ENCODE measurements around the gene UNC13D.

The UNC13D gene

DNA sequence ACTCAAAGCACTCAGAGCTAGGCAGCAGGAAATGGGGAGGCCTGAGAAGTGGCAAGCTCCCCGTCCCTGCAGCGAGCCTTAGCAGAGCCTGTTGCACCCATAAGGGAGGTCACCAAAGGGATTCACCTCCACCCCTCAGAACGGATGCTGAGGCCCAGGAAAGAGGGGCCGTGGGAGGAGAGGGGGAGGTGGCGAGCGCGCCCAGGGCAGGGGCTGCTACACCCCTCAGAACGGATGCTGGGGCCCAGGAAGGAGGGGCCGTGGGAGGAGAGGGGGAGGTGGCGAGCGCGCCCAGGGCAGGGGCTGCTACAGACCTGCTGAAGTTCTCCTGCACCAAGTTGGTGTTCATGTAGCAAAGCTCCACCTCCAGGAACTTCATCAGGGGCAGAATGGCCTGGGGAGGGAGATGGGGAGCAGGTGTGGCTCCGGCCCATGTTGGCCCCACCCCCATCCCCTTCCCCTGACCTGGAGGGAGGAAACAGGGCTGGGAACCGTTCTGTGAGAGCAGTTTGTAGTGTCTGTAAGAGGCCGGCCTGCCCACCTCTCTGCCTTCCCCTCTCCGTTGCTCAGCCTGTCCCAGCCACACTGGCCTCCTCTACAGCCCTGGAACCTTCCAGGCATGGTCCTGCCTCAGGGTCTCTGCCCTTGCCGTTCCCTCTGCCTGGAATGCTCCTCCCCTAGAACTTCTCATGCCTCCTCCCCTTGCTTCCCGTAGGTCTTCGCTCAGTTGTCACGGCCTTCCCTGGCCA is 11.4 kb downstream of the UNC13D start:
- DNase-seq: no peak

- no peak for DNase-seq
Measured at GRCh38 chr17:75832164-75832651, 12.0 kb downstream of the UNC13D start.

- DNase-seq: no peak
Measured at GRCh38 chr17:75831032-75831571, 13.1 kb downstream of the UNC13D start.

DNA sequence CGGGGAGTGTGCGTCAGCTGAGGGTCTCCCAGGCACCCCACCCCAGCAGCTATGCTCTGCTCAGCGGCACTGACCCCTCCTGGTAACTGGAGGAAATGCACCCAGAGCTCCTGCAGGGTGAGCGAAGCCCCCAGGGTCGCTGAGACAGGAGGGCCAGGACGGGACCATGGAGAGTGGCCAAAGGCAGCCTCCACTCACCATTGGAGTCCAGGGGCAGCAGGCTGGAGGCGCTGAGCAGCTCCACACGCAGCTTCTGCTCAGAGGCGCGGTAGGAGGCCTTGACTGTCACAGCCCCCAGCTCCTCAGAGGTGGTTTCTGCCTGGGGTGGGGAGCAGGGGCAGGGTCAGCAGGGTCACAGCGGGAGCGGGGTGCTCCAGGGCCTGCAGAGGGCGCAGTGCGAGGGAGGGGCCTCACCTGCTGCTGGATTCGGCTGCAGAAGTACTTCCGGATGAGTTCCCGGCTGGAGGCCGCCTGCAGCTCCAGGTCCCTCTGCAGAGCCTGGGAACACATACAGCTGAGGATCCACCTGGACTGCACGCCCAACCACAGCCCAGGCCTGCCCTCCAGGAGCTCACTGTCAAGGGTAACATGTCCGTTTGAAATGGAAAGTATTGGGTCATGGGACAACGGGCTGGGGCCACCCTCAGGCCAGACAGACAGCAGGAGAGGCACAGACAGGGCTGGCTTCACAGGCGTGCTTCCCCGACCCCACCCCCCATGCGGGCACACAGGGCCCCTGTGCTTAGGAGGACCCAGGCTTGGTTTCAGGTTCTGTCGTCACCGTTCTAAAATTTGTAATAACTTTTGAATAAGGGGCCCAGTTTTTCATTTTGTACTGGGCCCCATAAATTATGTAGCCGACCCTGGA is 13.8 kb downstream of the UNC13D start:
- no peak for DNase-seq

- no peak for DNase-seq
Measured at GRCh38 chr17:75829747-75830146, 14.5 kb downstream of the UNC13D start.

DNA sequence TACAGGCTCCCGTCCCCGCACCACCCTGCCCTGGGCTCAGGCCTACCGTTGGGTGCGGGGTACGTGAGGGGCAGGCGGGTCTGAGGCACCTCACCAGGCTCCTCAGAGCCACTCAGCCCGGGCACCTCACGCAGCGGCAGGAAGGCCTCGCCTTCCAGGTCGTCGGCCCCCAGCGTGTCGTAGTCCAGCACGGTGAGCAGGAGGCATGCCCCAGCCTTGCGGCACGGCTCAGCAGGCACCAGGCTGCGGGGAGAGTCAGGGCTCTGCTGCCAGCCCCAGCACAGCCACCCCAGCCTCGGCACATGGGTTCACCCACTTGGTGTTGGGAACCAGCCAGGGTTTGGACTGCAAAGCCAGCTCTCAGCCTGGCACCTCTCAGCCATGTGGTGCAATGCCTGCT is 15.5 kb downstream of the UNC13D start:
- no peak for DNase-seq

GRCh38 chr17:75828076-75828400 is 16.2 kb downstream of the UNC13D start:
- DNase-seq: no peak

DNA sequence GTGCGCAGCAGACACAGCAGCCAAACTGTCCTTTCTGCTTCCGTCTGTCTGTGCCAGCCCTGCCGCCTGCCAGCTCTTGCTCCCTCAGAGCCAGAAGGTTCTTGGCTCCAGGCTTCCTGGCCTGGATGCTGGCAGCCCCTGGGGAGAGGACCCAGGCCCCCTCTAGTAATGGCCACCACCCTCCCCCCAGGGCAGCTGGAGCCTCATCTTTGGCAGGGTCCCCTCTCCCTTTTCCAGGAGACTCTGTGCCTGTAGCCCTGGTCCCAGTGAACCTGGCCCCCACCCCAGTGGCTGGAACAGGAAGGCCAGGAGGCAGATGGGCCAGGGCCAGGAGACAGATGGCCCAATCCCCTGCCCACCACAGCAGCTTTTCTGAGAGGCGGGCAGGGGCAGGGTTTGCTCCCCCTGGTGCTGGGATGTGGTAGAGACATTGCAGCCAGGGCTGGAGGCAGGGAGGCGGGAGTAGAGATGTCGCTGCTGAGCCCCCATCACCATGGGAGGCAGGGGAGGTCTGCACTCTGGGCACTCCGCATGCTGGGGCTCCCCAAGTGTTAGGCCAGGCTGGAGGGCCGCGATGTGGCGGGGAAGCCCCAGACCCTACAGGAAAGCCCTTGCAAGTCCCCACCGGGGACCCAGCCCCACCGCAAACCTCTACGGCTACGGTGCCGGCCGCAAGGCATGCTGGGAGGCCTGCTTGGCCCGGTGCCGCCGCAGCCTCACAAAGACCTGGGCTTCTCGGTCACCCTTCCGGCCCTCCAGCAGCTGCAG is 16.7 kb downstream of the UNC13D start:
- DNase-seq: no peak

- no peak for DNase-seq
Measured at GRCh38 chr17:75826561-75827307, 17.5 kb downstream of the UNC13D start.

DNA sequence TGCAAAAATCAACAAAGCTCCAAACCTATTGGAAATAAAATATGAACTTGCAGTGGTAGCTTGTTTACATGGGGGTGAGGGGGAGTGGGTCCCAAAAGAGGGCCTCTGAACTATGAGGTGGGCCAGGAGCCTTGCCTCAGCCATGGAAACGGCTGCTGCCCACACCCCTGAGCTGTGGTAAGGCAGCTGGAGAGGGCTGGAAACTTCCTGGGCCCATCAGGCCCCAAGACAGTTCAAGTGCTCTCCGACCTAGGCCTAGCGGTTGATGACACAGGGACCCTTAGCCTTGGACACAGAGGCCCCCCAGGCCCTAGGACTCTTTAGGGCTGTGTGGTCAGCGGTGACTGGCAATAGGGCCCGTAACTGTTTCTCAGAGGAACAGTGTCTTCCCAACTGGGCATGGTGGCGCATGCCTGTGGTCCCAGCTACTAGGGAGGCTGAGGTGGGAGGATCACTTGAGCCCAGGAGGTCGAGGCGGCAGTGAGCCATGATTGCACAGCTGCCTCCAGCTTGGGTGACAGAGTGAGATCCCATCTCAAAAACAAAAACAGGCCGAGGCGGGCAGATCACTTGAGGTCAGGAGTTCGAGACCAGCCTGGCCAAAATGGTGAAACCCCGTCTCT is 18.3 kb downstream of the UNC13D start:
- no peak for DNase-seq

- no peak for DNase-seq
Measured at GRCh38 chr17:75825149-75825552, 19.1 kb downstream of the UNC13D start.

DNA sequence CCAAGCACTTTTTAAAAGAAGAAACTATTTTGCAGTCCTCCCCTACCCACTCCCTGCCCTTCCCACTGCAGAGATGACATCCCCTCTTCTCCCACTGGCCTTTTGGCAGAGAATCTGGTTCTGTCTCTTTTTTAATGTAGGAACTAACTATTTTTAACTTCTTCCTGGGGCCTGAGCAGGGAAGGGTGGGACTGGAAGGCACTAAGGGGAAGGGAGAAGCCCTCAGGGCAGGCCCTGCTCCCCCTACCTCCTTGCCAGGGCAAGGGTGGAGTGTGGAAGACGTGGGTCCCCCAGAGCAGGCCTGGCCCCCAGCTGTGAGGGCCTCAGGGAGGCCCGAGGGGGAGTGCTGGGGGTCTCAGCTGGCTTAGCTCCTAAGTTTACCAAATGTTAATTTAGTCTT is 19.5 kb downstream of the UNC13D start:
- DNase-seq: no peak

DNA sequence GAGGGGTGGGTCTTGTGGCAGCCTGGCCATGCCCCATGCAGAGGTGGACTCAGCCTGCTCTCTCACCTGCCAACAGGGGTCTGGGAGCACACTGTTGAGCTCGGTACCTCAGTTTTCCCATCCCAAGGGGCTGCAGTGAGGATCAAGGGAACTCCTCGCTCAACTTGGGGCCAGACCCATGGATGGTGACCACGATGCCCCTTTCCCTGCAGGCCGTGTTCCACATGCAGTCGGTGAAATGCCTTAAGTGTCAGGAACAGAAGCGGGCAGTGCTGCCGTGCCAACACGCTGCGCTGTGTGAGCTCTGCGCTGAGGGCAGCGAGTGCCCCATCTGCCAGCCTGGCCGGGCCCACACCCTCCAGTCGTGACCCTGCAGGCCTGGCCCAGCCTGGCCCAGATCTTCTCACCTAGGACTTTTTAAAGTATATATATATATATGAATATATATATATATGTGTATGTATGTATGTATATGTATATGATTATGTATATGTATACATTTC is 20.1 kb downstream of the UNC13D start:
- no peak for DNase-seq

GRCh38 chr17:75823257-75824041 is 20.8 kb downstream of the UNC13D start:
- DNase-seq: no peak

- DNase-seq: no peak
Measured at GRCh38 chr17:75822800-75823166, 21.4 kb downstream of the UNC13D start.

GRCh38 chr17:75822119-75822799 is 21.9 kb downstream of the UNC13D start:
- no peak for DNase-seq

DNA sequence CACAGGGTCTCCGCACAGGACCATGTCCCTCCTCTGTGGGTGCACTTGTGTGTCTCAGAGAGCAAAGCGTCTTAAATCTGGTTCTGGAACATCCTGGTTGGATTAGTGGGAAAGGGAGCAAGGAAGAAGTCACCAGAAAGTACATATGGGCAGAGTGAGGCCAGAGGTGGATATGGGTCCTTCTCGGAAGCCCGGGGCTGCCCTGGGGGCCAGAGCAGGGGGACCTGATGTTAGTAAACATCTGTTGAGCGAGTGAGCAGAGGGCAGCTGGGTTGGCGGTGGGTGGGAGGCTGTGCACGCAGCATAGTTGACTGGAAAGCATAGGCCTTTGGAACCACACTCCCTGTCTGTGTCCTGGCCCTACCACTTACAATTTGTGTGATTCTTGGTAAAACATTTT is 22.7 kb downstream of the UNC13D start:
- DNase-seq: no peak

GRCh38 chr17:75820094-75821080 is 23.8 kb downstream of the UNC13D start:
- DNase-seq: no peak

GRCh38 chr17:75819678-75820077 is 24.5 kb downstream of the UNC13D start:
- DNase-seq: no peak

All from T1000 (cell line).